Endothelial cell of umbilical vein (primary cell): ENCODE measurements around the gene SMIM31. TPM values are rescaled to one million over a fixed set of nuclear protein-coding genes. Genes with fewer than 3 reads are reported as not detected.

Experiments
- BruUV-seq: library from RNA; stranded (reverse); fragments of 400-500 nt; replicated peaks from 2 replicates; lab custom pipeline; 2021; lab: Mats Ljungman, UMichigan
- CTCF ChIA-PET: fragments of 300-600, 350-600 bp; sonication (Branson Sonifier 250); formaldehyde crosslinking; loops from one replicate; lab custom pipeline; 2021; ENCODE audit warnings: antibody characterized with exemption, inconsistent platforms; lab: Charles Lee
- POLR2A ChIA-PET: fragments of 300-600, 350-600 bp; sonication (Branson Sonifier 250); formaldehyde crosslinking; loops from one replicate; lab custom pipeline; 2021; ENCODE audit warnings: antibody characterized with exemption, inconsistent platforms; lab: Charles Lee
- DNase-seq: peaks from one replicate; pipeline ENCODE4 v3.0.0-alpha.2; 2011; ENCODE audit warnings: low read depth, low spot score
- FAIRE-seq: peaks from 2 replicates; lab custom pipeline; 2011; peaks lifted over from hg19 to GRCh38; lab: Jason Lieb, UNC
- H2AFZ ChIP-seq: 2 replicates; pipeline ENCODE4 v1.6.0; 2012; ENCODE audit warnings: low read depth, low read length, control low read depth, inconsistent platforms
- H3K27ac ChIP-seq: 2 replicates; pipeline ENCODE4 v1.5.1; 2011; ENCODE audit warnings: low read depth, mild to moderate bottlenecking, control low read depth, low read length, moderate library complexity; ENCODE audit not compliant: insufficient read depth
- H3K27me3 ChIP-seq, 2 experiments: 2 replicates each; pipeline versions ENCODE4 v1.6.0 to v1.6.1; 2011; ENCODE audit warnings: low read length in 2 of 2, mixed read lengths in 1 of 2; ENCODE audit not compliant: control insufficient read depth in 2 of 2, insufficient read depth in 2 of 2
- H3K36me3 ChIP-seq, 2 experiments: 2 replicates in 1 of 2; 3 replicates in 1 of 2; pipeline ENCODE4 v1.5.1; 2011; ENCODE audit warnings: low read length in 2 of 2, mild to moderate bottlenecking in 1 of 2, moderate library complexity in 1 of 2; ENCODE audit not compliant: control insufficient read depth in 2 of 2, insufficient read depth in 2 of 2; ENCODE audit errors: extremely low read depth in 1 of 2
- H3K4me1 ChIP-seq: 3 replicates; pipeline ENCODE4 v1.5.1; 2011; ENCODE audit warnings: mild to moderate bottlenecking, low read length; ENCODE audit not compliant: control insufficient read depth, insufficient read depth; ENCODE audit errors: extremely low read depth
- H3K4me2 ChIP-seq: 2 replicates; pipeline ENCODE4 v1.6.1; 2011; ENCODE audit warnings: low read length, control low read depth, mixed read lengths; ENCODE audit not compliant: insufficient read depth
- H3K4me3 ChIP-seq, 3 experiments: fragments of 200-600 bp in 1 of 3; sonication (generic), shearing (Covaris generic) in 1 of 3; replicated peaks in 1 of 3; 2 replicates each; pipeline ENCODE4 v1.5.1; 2011 to 2016; ENCODE audit warnings: control low read depth in 3 of 3, low read length in 3 of 3, mild to moderate bottlenecking in 2 of 3, inconsistent platforms in 1 of 3, low read depth in 1 of 3, moderate library complexity in 1 of 3; ENCODE audit not compliant: insufficient read depth in 1 of 3
- H3K79me2 ChIP-seq: 2 replicates; pipeline ENCODE4 v1.6.0; 2012; ENCODE audit warnings: low read length, inconsistent platforms; ENCODE audit not compliant: control insufficient read depth, insufficient read depth
- H3K9ac ChIP-seq: replicated peaks from 2 replicates; pipeline ENCODE3; 2011; ENCODE audit warnings: low read length, control low read depth; ENCODE audit not compliant: insufficient read depth; ENCODE audit errors: extremely low read depth
- H3K9me1 ChIP-seq: replicated peaks from 3 replicates; pipeline ENCODE4 v1.6.0; 2011; ENCODE audit warnings: mild to moderate bottlenecking, low read length; ENCODE audit not compliant: control insufficient read depth, insufficient read depth; ENCODE audit errors: extremely low read depth
- H3K9me3 ChIP-seq: replicated peaks from 2 replicates; pipeline ENCODE4 v1.5.1; 2012; ENCODE audit warnings: low read length, inconsistent platforms; ENCODE audit not compliant: control insufficient read depth, insufficient read depth
- H4K20me1 ChIP-seq: replicated peaks from 2 replicates; pipeline ENCODE3; 2011; ENCODE audit warnings: mild to moderate bottlenecking, low read length; ENCODE audit not compliant: control insufficient read depth, insufficient read depth; ENCODE audit errors: extremely low read depth
- CTCF ChIP-seq, 2 donors: IDR thresholded peaks; 1 replicate in 1 of 2; 2 replicates in 1 of 2; pipeline ENCODE4 v1.5.1; 2011; ENCODE audit warnings: low read length in 2 of 2, mild to moderate bottlenecking in 2 of 2, moderate library complexity in 2 of 2, control low read depth in 1 of 2, inconsistent platforms in 1 of 2, low read depth in 1 of 2; ENCODE audit not compliant: insufficient read depth in 1 of 2; ENCODE audit errors: extremely low read depth in 1 of 2
- EZH2 ChIP-seq: IDR thresholded peaks from 2 replicates; pipeline ENCODE4 v1.6.1; 2012; ENCODE audit warnings: borderline replicate concordance, low read depth, mild to moderate bottlenecking, moderate library complexity, low read length, inconsistent platforms; ENCODE audit not compliant: severe bottlenecking
- FOS ChIP-seq: IDR thresholded peaks from 2 replicates; pipeline ENCODE4 v1.6.1; 2011; ENCODE audit warnings: mild to moderate bottlenecking, low read length, moderate library complexity, borderline replicate concordance; ENCODE audit not compliant: insufficient read depth
- GATA2 ChIP-seq: IDR thresholded peaks from 2 replicates; pipeline ENCODE4 v1.7.0; 2011; ENCODE audit warnings: low read depth, mild to moderate bottlenecking, moderate library complexity, mixed read lengths, low read length; ENCODE audit not compliant: insufficient read length, insufficient read depth
- JUN ChIP-seq: IDR thresholded peaks from 2 replicates; pipeline ENCODE4 v1.6.1; 2011; ENCODE audit warnings: borderline replicate concordance, low read depth; ENCODE audit not compliant: insufficient read length, insufficient read depth
- MAX ChIP-seq: IDR thresholded peaks from 2 replicates; pipeline ENCODE4 v1.6.1; 2011; ENCODE audit not compliant: insufficient read depth, insufficient read length
- MYC ChIP-seq: IDR thresholded peaks from one replicate; pipeline ENCODE4 v1.6.1; 2011; ENCODE audit warnings: mild to moderate bottlenecking, low read depth, low read length
- POLR2A ChIP-seq: IDR thresholded peaks from 2 replicates; pipeline ENCODE4 v1.6.1; 2012; ENCODE audit warnings: low read depth, mild to moderate bottlenecking, control low read depth, low read length
- POLR2AphosphoS5 ChIP-seq: IDR thresholded peaks from 2 replicates; pipeline ENCODE4 v1.6.1; 2012; ENCODE audit warnings: low read depth, mild to moderate bottlenecking, control low read depth, low read length, moderate library complexity; ENCODE audit not compliant: insufficient read depth
- dilution Hi-C: fragments of 300-500 bp; cut with MboI; formaldehyde crosslinking; loops from one replicate; pipeline ENCODE4 v1.15.0; 2019; ENCODE audit warnings: low sequenced_read_pairs; ENCODE audit not compliant: extremely low pct_ligation_motif_present
- intact Hi-C: fragments of 100-400 bp; cut with micrococcal nuclease; formaldehyde crosslinking; loops from one replicate; pipeline ENCODE4 v1.10.0; 2022
- polyA plus RNA-seq, 4 experiments: library from polyadenylated mRNA; depleted of rRNA in 3 of 4; stranded (reverse) in 3 of 4; unstranded in 1 of 4; fragments of >200 nt; gene quantifications; 2 replicates each; pipeline versions ENCODE4 v1.2.1 to v1.2.3, GENCODE V29; 2011 to 2012; ENCODE audit warnings: missing spikeins in 1 of 4
- total RNA-seq: library from RNA; stranded (reverse); gene quantifications from 2 replicates; pipeline ENCODE4 v1.2.3, GENCODE V29; 2021

Gene SMIM31
- total and polyA plus RNA-seq, 2 donors (not counting 3 experiments of a cell fraction or from before 2014, with no cell fraction given), result not detected

GRCh38 chr4:164783976-164784375 is 30.0 kb downstream of the SMIM31 start:
- H3K4me1 ChIP-seq, result no peaks in the 10 kb centered on the region
- DNase-seq (no peak), FAIRE-seq (no peak)
- intact Hi-C loops (no loop called here), dilution Hi-C loops (no loop called here)
- no peaks in the 10 kb centered on the region for H3K79me2 ChIP-seq
- H3K9me3 ChIP-seq, result no peaks in the 10 kb centered on the region
- no peak overlapping the region for H3K9ac ChIP-seq
- H4K20me1 ChIP-seq, result no peaks in the 10 kb centered on the region
- no peak overlapping the region for H3K4me2 ChIP-seq
- ChIA-PET CTCF (no interaction called here), POLR2A (no interaction called here)
- no peaks in the 10 kb centered on the region for H3K27me3 ChIP-seq
- no TSS peak for BruUV-seq
- H3K9me1 ChIP-seq, result no peaks in the 10 kb centered on the region
- no peak overlapping the region for H3K4me3 ChIP-seq
- no peak overlapping the region for H2AFZ ChIP-seq
- TF ChIP-seq POLR2A, result no peak
- TF ChIP-seq FOS, result no peak
- no peak for TF ChIP-seq MYC
- no peak for TF ChIP-seq JUN
- TF ChIP-seq MAX, result no peak
- no peak for TF ChIP-seq CTCF (IDR thresholded peaks at IDR 0.05; ENCODE audit: extremely low read depth in 1 of 2, insufficient read depth in 1 of 2, low read depth in 1 of 2, low read length in 2 of 2)
- no peak for TF ChIP-seq GATA2
- TF ChIP-seq EZH2, result no peak
- TF ChIP-seq POLR2AphosphoS5, result no peak
- H3K27ac ChIP-seq, result no peak overlapping the region
- no peaks in the 10 kb centered on the region for H3K36me3 ChIP-seq
